IMR-90 (cell line): ENCODE data around the gene EDIL3. TPM values are rescaled to one million over a fixed set of nuclear protein-coding genes. Genes with fewer than 3 reads are reported as not detected.

Experiments used
- ATAC-seq: fragments of 200-7000 bp; cut with Tn5 transposase; 2 replicates; pipeline ENCODE4 v1.9.1; 2020; ENCODE audit warnings: low read depth, mild to moderate bottlenecking, moderate library complexity
- BruUV-seq: library from RNA; stranded (reverse); fragments of 400-500 nt; replicated peaks from 2 replicates; lab custom pipeline; 2021; lab: Mats Ljungman, UMichigan
- CTCF ChIA-PET: fragments of 300-600 bp; formaldehyde crosslinking; extraction: SDS; loops from one replicate; lab custom pipeline; 2021; ENCODE audit warnings: antibody characterized with exemption; lab: Yijun Ruan, JAX
- POLR2A ChIA-PET: fragments of 300-600 bp; sonication (Branson Sonifier 250); formaldehyde crosslinking; loops from one replicate; lab custom pipeline; 2022; ENCODE audit warnings: antibody characterized with exemption; ENCODE audit not compliant: unreplicated experiment; lab: Charles Lee
- DNase-seq: peaks from one replicate; pipeline ENCODE4 v3.0.0; 2013
- H2AFZ ChIP-seq: replicated peaks from 2 replicates; pipeline ENCODE3; 2013; ENCODE audit warnings: low read length, mild to moderate bottlenecking; ENCODE audit not compliant: poor library complexity
- H2AK5ac ChIP-seq: 2 replicates; pipeline ENCODE4 v1.6.1; 2013; ENCODE audit warnings: low read depth, low read length, inconsistent platforms
- H2AK9ac ChIP-seq: replicated peaks from 2 replicates; pipeline ENCODE3; 2013; ENCODE audit warnings: mild to moderate bottlenecking, low read depth, low read length, moderate library complexity; ENCODE audit not compliant: poor library complexity
- H2BK120ac ChIP-seq: 2 replicates; pipeline ENCODE4 v1.6.1; 2013; ENCODE audit warnings: low read depth, low read length, inconsistent platforms
- H2BK15ac ChIP-seq: 3 replicates; pipeline ENCODE4 v1.6.1; 2013; ENCODE audit warnings: low read depth, low read length, inconsistent platforms
- H2BK20ac ChIP-seq: 2 replicates; pipeline ENCODE4 v1.6.1; 2013; ENCODE audit warnings: low read depth, mild to moderate bottlenecking, inconsistent platforms, low read length, moderate library complexity
- H2BK5ac ChIP-seq: 2 replicates; pipeline ENCODE4 v1.6.1; 2013; ENCODE audit warnings: mild to moderate bottlenecking, low read depth, low read length, inconsistent platforms; ENCODE audit not compliant: poor library complexity, severe bottlenecking
- H3K14ac ChIP-seq: replicated peaks from 2 replicates; pipeline ENCODE4 v1.6.1; 2013; ENCODE audit warnings: low read depth, low read length, inconsistent platforms
- H3K18ac ChIP-seq: 2 replicates; pipeline ENCODE4 v1.6.1; 2013; ENCODE audit warnings: low read depth, low read length, control low read depth
- H3K23ac ChIP-seq: 2 replicates; pipeline ENCODE4 v1.6.1; 2013; ENCODE audit warnings: low read depth, low read length, inconsistent platforms
- H3K27ac ChIP-seq: 2 replicates; pipeline ENCODE4 v1.5.1; 2013; ENCODE audit warnings: mild to moderate bottlenecking, control low read depth, low read length; ENCODE audit not compliant: insufficient read depth
- H3K27me3 ChIP-seq: 2 replicates; pipeline ENCODE4 v1.6.1; 2013; ENCODE audit warnings: low read length; ENCODE audit not compliant: control insufficient read depth, insufficient read depth
- H3K36me3 ChIP-seq: 2 replicates; pipeline ENCODE4 v1.6.1; 2013; ENCODE audit warnings: low read length, mixed read lengths; ENCODE audit not compliant: control insufficient read depth, insufficient read depth
- H3K4ac ChIP-seq: 2 replicates; pipeline ENCODE4 v1.6.1; 2013; ENCODE audit warnings: low read depth, low read length, inconsistent platforms
- H3K4me1 ChIP-seq: 2 replicates; pipeline ENCODE4 v1.6.1; 2013; ENCODE audit warnings: low read length, mixed read lengths; ENCODE audit not compliant: control insufficient read depth, insufficient read depth
- H3K4me2 ChIP-seq: 2 replicates; pipeline ENCODE4 v1.6.1; 2013; ENCODE audit warnings: low read depth, mild to moderate bottlenecking, control low read depth, low read length, moderate library complexity
- H3K4me3 ChIP-seq: 2 replicates; pipeline ENCODE4 v1.5.1; 2013; ENCODE audit warnings: low read depth, mild to moderate bottlenecking, control low read depth, low read length, moderate library complexity; ENCODE audit not compliant: insufficient read depth
- H3K56ac ChIP-seq: 2 replicates; pipeline ENCODE4 v1.6.1; 2013; ENCODE audit warnings: low read length, inconsistent platforms; ENCODE audit not compliant: insufficient read depth; ENCODE audit errors: extremely low read depth
- H3K79me1 ChIP-seq, 2 experiments: 2 replicates each; pipeline ENCODE4 v1.6.1; 2013; ENCODE audit warnings: low read length in 2 of 2, inconsistent platforms in 1 of 2, low read depth in 1 of 2
- H3K9ac ChIP-seq: 2 replicates; pipeline ENCODE4 v1.6.1; 2013; ENCODE audit warnings: low read depth, low read length, control low read depth
- H3K9me1 ChIP-seq: 2 replicates; pipeline ENCODE4 v1.6.1; 2013; ENCODE audit warnings: low read length, inconsistent platforms; ENCODE audit not compliant: insufficient read depth
- H3K9me3 ChIP-seq: 2 replicates; pipeline ENCODE4 v1.6.1; 2013; ENCODE audit warnings: low read length; ENCODE audit not compliant: control insufficient read depth, insufficient read depth
- H4K20me1 ChIP-seq: 2 replicates; pipeline ENCODE4 v1.6.1; 2013; ENCODE audit warnings: low read length, inconsistent platforms; ENCODE audit not compliant: insufficient read depth
- H4K5ac ChIP-seq: 2 replicates; pipeline ENCODE4 v1.6.1; 2013; ENCODE audit warnings: mild to moderate bottlenecking, low read depth, low read length, control low read depth
- H4K8ac ChIP-seq, 2 experiments: 2 replicates each; pipeline ENCODE4 v1.6.1; 2013; ENCODE audit warnings: low read depth in 2 of 2, low read length in 2 of 2, control low read depth in 1 of 2, inconsistent platforms in 1 of 2
- H4K91ac ChIP-seq: 2 replicates; pipeline ENCODE4 v1.6.1; 2013; ENCODE audit warnings: low read depth, low read length, inconsistent platforms; ENCODE audit not compliant: insufficient read depth
- CEBPB ChIP-seq: IDR thresholded peaks from 2 replicates; pipeline ENCODE4 v1.6.1; 2012; ENCODE audit warnings: low read depth, low read length, improper control_type of control experiment
- CHD1 ChIP-seq: IDR thresholded peaks from 2 replicates; pipeline ENCODE4 v1.6.1; 2012; ENCODE audit warnings: low read depth, low read length, improper control_type of control experiment
- FOS ChIP-seq: fragments of 150-350 bp; IDR thresholded peaks from 2 replicates; pipeline ENCODE4 v1.6.1; 2016; ENCODE audit warnings: low read depth, low read length
- MAFK ChIP-seq: IDR thresholded peaks from 2 replicates; pipeline ENCODE4 v1.6.1; 2012; ENCODE audit warnings: low read depth, low read length, improper control_type of control experiment
- MAZ ChIP-seq: IDR thresholded peaks from 2 replicates; pipeline ENCODE4 v1.6.1; 2012; ENCODE audit warnings: low read depth, mild to moderate bottlenecking, low read length, improper control_type of control experiment, moderate library complexity, borderline replicate concordance
- MXI1 ChIP-seq: IDR thresholded peaks from 2 replicates; pipeline ENCODE4 v1.6.1; 2012; ENCODE audit warnings: low read depth, mild to moderate bottlenecking, low read length, moderate library complexity, borderline replicate concordance
- NFE2L2 ChIP-seq: fragments of 150-350 bp; IDR thresholded peaks from 2 replicates; pipeline ENCODE4 v1.6.1; 2016; ENCODE audit warnings: low read depth, mild to moderate bottlenecking, low read length
- RCOR1 ChIP-seq: IDR thresholded peaks from 2 replicates; pipeline ENCODE4 v1.6.1; 2012; ENCODE audit warnings: mild to moderate bottlenecking, low read length, improper control_type of control experiment; ENCODE audit not compliant: insufficient replicate concordance
- RFX5 ChIP-seq: IDR thresholded peaks from 2 replicates; pipeline ENCODE4 v1.8.0; 2012; ENCODE audit warnings: low read depth, mild to moderate bottlenecking, low read length, moderate library complexity
- SMC3 ChIP-seq: fragments of 150-350 bp; IDR thresholded peaks from 2 replicates; pipeline ENCODE4 v1.6.1; 2016; ENCODE audit warnings: low read depth, mild to moderate bottlenecking, antibody characterized with exemption, low read length, moderate library complexity
- USF2 ChIP-seq: fragments of 150-350 bp; IDR thresholded peaks from 2 replicates; pipeline ENCODE4 v1.6.1; 2017; ENCODE audit warnings: mild to moderate bottlenecking, antibody characterized with exemption, low read length, low read depth
- dilution Hi-C: fragments of 300-500 bp; cut with HindIII; formaldehyde crosslinking; loops from one replicate; pipeline ENCODE4 v1.14.3; 2018; ENCODE audit warnings: low sequenced_read_pairs; ENCODE audit not compliant: unreplicated experiment
- in situ Hi-C: fragments of 300-500 bp; cut with MboI; formaldehyde crosslinking; loops from 3 replicates; pipeline ENCODE4 v1.14.3; 2019; ENCODE audit warnings: low sequenced_read_pairs, inconsistent platforms, mixed read lengths
- intact Hi-C: fragments of 100-400 bp; cut with micrococcal nuclease; formaldehyde crosslinking; loops from 2 replicates; pipeline ENCODE4 v1.10.0; 2022
- polyA plus RNA-seq, 3 experiments: library from polyadenylated mRNA; depleted of rRNA; stranded (reverse); fragments of >200 nt; gene quantifications; 2 replicates each; pipeline ENCODE4 v1.2.3, GENCODE V29; 2012; ENCODE audit warnings: low replicate concordance in 1 of 3
- total RNA-seq: library from RNA; depleted of rRNA; stranded (reverse); fragments of >200 nt; gene quantifications from 2 replicates; pipeline ENCODE4 v1.2.3, GENCODE V29; 2012
- TF ChIP-seq, protein P1 (sequence below): conservative IDR thresholded peaks from 2 replicates; pipeline ENCODE4 v1.5.1; 2012; ENCODE audit warnings: mild to moderate bottlenecking, low read depth, low read length, improper control_type of control experiment
- TF ChIP-seq, protein P2 (sequence below): fragments of 150-350 bp; IDR thresholded peaks from 2 replicates; pipeline ENCODE4 v1.6.1; 2016; ENCODE audit warnings: low read depth, mild to moderate bottlenecking, low read length, moderate library complexity, borderline replicate concordance

EDIL3 gene
- total and polyA plus RNA-seq, 2 of the 4 experiments (the other 2 are of a cell fraction): 55.5 to 82.8 TPM

DNA sequence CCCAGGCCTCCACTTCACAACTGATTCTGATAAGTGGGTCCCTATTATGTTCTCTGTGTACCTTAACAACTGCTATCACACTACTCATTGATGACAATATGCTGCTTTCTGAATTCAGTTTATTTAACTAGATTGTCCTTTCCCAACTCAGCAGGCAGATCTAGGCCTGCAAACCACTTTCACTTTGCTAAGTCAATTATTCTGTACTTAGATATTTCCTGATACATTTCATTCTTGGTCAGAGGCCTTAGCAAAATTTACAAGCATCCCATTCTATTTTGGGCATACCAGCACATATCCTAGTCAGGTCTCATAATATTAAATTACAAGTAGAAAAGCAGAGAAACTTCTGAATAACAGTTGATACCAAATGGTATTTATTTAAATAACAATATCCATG is 428.3 kb downstream of the EDIL3 start:
- no peaks in the 10 kb centered on the region for H4K20me1 ChIP-seq
- H3K79me1 ChIP-seq: no peaks in the 10 kb centered on the region
- H2AK9ac ChIP-seq: no peak overlapping the region
- no peak overlapping the region for H2BK120ac ChIP-seq
- H3K4ac ChIP-seq: no peak overlapping the region; the same call in 1 of the 2 replicates
- H3K14ac ChIP-seq: peak overlapping the region; percentile 80; the same call in 1 of the 2 replicates
- H2AFZ ChIP-seq: no peak overlapping the region
- no peak overlapping the region for H3K56ac ChIP-seq
- peak overlapping the region; percentile 73; the same call in 1 of the 2 replicates for H2BK20ac ChIP-seq
- H3K4me2 ChIP-seq: peak overlapping the region; percentile 84; the same call in 1 of the 2 replicates
- no peaks in the 10 kb centered on the region for H3K27me3 ChIP-seq
- BruUV-seq: no TSS peak
- H3K9ac ChIP-seq: no peak overlapping the region; the same call in 1 of the 2 replicates
- dilution Hi-C loops (no loop called here), in situ Hi-C loops (no loop called here), intact Hi-C loops (no loop called here)
- ChIA-PET POLR2A (no interaction called here), CTCF (interaction anchor here (0.6 kb wide), 1 partner anchor 9 kb away, joined by 3 read pairs; no protein-coding TSS in a partner anchor)
- no peak overlapping the region for H3K23ac ChIP-seq
- no peaks in the 10 kb centered on the region for H3K9me1 ChIP-seq
- no peak overlapping the region for H4K91ac ChIP-seq
- DNase-seq (peak; percentile 45), ATAC-seq (peak; percentile 68)
- no peaks in the 10 kb centered on the region; the same call in 1 of the 2 replicates for H3K36me3 ChIP-seq
- no peak overlapping the region for H3K27ac ChIP-seq
- H4K5ac ChIP-seq: no peak overlapping the region
- H2BK15ac ChIP-seq: no peak overlapping the region; the same call in 2 of the 3 replicates
- no peak overlapping the region for H2AK5ac ChIP-seq
- H3K4me3 ChIP-seq: no peak overlapping the region; the same call in 1 of the 2 replicates
- H3K18ac ChIP-seq: peak overlapping the region; percentile 56; the same call in 1 of the 2 replicates
- peak overlapping the region; percentile 41 for H2BK5ac ChIP-seq
- TF ChIP-seq SMC3: no peak
- TF ChIP-seq USF2: no peak
- no peak for TF ChIP-seq MXI1
- no peak for TF ChIP-seq MAFK
- TF ChIP-seq RFX5: no peak
- no peak for TF ChIP-seq CEBPB
- TF ChIP-seq NFE2L2: no peak
- TF ChIP-seq FOS: no peak
- TF ChIP-seq, protein P1, sequence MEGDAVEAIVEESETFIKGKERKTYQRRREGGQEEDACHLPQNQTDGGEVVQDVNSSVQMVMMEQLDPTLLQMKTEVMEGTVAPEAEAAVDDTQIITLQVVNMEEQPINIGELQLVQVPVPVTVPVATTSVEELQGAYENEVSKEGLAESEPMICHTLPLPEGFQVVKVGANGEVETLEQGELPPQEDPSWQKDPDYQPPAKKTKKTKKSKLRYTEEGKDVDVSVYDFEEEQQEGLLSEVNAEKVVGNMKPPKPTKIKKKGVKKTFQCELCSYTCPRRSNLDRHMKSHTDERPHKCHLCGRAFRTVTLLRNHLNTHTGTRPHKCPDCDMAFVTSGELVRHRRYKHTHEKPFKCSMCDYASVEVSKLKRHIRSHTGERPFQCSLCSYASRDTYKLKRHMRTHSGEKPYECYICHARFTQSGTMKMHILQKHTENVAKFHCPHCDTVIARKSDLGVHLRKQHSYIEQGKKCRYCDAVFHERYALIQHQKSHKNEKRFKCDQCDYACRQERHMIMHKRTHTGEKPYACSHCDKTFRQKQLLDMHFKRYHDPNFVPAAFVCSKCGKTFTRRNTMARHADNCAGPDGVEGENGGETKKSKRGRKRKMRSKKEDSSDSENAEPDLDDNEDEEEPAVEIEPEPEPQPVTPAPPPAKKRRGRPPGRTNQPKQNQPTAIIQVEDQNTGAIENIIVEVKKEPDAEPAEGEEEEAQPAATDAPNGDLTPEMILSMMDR: no peak
- TF ChIP-seq MAZ: no peak
- TF ChIP-seq RCOR1: no peak
- no peak for TF ChIP-seq CHD1
- TF ChIP-seq, protein P2, sequence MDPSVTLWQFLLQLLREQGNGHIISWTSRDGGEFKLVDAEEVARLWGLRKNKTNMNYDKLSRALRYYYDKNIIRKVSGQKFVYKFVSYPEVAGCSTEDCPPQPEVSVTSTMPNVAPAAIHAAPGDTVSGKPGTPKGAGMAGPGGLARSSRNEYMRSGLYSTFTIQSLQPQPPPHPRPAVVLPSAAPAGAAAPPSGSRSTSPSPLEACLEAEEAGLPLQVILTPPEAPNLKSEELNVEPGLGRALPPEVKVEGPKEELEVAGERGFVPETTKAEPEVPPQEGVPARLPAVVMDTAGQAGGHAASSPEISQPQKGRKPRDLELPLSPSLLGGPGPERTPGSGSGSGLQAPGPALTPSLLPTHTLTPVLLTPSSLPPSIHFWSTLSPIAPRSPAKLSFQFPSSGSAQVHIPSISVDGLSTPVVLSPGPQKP: no peak
- no peak overlapping the region for H4K8ac ChIP-seq
- peaks cover 7% of the 10 kb centered on the region for H3K4me1 ChIP-seq
- H3K9me3 ChIP-seq: no peaks in the 10 kb centered on the region
